Activated CD4-positive, CD25-positive, alpha-beta regulatory T cell (primary cell): Measurements from ENCODE around the gene MAPKAPK3.
A peak's percentile ranks its signal among the peaks of the same experiment; 100 is the strongest.
"Not testable (repeated sequence)": the region's sequence is repeated elsewhere in the genome, so short reads cannot be mapped to it uniquely, and the experiment has no call there.

Experiments
- DNase-seq, 4 experiments: peaks; one replicate each; lab custom pipeline; 2025; lab: John Stamatoyannopoulos, UW

MAPKAPK3 gene

DNA sequence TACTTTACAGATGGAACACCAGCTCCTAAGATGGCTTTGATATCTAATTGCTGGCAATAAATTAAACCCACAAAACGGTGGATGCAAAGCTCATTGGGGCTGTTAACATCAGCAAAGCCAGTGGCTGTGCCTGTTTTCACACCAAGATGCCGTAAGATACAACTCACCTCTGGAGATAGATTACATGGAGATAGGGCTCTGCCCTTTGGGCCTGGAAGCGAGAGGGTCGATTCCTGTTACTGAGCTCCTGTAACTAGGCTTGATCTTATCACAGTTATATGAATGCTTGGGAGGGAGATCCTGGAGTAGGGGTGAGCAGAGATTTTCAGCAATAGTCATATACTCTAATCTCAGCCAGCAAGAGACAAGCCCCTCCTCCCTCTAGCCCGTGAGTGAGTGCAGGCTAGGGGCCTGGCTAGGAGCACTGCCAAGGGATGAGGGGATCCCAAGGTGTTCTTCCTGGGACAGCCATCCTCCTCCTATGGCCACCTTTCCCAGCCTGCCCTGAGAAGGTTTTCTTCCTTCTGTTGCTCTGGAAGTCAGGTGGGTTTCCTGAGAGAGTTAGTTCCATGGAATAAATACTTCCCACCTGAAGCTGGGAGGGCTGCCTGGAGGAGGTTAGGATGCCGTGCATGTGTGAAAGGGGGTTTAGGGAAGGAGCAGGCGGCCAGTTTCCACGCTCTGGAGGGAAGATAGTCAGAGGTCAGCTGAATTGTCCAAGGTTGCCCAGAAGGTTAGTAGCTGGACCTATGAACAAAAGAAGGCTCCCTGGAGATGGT, 39.7 kb downstream of the MAPKAPK3 start:
- DNase-seq, result no peak

DNA sequence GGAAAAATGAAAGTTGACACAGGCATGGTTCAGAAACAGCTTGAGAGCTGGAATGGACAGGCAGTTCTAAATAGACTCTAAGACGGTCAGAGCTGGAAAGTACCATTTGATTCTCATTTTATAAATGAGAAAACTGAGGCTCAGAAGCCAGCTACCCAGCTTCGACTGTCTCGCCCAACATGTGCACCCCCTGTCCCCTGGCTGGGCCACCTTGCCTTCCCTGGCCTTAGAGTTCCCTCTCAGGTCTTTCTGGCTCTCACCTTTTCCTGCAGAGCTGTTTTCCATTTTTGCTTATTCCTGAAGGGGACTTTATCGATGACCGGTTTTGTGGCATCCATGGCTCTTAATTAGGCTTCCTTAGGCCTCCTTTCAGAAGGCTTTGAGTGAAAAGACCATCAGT, 40.5 kb downstream of the MAPKAPK3 start:
- no peak for DNase-seq

DNA sequence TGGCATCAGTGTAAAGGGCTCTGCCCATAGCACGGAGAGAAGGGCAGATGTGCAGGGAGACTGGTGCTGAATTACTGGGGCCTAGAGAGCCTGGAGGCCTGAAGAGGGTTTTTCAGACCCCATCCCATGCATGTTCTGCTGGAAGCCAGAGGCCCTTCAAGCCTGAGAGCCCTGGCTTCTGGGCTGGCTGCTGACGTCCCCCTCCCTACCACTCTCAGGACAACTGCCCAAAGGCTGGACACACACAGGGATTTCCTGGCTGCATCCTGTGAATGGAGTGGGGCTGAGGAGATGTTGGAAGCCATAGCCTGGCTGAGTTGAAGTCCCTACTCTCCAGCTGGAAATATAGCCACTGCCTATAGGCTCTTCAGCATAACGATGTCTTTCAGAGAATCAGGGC, 40.9 kb downstream of the MAPKAPK3 start:
- no peak for DNase-seq

DNA sequence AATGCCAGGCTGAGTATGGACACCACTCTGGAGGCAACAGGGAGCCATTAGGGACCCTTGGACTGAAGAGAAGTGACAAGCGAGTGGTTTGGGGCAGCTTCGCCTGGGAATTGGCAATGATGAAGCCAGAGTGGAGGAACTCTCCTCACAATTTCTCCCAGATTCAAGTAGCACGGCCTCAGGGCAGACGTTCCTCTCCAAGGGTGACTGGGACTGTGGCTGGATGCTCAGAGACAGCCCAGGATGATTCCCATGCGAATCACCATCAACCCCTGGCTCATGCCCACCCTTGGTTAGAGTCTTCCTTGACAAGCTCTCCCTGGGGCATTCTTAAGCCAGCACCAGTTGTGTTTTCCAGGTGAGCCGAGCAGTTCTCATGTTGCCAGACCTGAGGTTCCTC, 41.5 kb downstream of the MAPKAPK3 start:
- DNase-seq, result no peak

DNA sequence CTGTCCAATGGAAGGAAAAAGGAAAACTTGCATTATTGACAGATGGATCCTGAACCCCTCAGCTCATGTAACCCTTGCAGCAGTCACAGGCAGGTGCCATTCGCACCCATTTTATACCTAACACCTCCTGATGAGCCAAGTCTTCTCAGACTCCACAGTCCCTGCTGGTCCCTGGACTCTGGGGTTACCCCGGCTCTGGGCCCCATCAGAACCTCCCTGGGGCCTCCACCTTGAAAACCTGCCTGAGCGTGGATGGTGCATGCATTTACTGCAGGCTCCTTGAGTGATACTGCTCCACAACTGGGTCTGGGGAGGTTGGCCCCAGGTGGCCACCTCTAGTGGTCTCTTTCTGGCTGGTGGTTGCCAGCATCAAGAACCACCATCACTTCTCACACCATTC, 41.9 kb downstream of the MAPKAPK3 start:
- DNase-seq, result no peak

DNA sequence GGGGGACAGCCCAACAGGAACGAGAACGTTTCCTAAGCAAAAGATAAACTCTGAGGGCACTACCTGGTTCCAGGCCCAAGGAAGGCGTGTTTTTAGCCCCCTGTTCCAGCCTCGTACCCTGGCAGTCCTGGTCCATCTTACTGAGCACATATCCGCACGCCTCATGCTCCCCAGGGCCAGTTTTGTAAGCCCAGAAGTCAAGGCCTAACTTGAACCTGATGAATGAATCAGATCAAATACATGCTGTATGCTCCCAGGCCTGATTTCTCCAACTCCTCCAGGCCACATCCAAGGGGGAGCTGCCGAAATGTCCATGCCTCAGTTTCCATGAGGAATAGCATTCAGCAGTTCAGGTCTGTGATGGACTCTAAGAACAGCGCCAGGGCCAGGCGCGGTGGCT, 43.4 kb downstream of the MAPKAPK3 start:
- DNase-seq, result no peak

DNA sequence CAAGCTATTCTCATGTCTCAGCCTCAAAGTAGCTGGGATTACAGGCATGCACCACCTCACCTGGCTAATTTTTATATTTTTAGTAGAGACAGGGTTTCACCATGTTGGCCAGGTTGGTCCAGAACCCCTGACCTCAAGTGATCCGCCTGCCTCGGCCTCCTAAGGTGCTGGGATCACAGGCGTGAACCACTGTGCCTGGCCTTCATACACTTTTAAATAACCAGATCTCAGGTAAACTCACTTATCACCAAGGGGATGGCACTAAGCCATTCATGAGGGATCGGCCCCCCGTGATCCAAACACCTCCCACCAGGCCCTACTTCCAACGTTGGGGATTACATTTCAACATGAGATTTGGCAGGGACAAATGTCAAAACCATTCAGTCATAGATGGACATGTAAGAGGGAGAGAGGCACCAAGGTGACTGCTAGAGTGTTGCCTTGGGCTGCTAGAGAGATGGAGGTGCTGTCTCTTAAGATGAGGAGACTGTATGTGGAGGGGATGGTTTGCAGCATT, 44.4 kb downstream of the MAPKAPK3 start:
- DNase-seq, result no peak

DNA sequence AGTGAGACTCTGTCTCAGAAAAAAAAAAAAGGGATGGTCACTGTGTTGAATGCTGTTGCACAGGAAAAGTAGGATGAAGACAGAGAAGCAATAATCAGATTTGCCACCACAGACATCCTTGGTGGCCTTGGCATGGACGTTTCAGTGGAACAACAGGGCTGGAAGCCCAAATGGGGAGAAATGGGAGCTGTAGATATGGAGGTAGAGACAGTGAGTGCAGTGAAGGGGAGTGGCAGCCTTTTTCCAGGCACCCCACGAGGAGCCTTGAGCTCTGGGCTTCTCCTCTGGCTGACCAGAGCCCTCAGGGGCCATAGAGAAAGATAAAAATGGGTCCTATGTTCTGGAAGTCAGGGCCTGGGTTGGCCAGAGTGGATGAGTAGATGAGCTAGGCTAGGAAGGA, 45.5 kb downstream of the MAPKAPK3 start:
- DNase-seq, result no peak

DNA sequence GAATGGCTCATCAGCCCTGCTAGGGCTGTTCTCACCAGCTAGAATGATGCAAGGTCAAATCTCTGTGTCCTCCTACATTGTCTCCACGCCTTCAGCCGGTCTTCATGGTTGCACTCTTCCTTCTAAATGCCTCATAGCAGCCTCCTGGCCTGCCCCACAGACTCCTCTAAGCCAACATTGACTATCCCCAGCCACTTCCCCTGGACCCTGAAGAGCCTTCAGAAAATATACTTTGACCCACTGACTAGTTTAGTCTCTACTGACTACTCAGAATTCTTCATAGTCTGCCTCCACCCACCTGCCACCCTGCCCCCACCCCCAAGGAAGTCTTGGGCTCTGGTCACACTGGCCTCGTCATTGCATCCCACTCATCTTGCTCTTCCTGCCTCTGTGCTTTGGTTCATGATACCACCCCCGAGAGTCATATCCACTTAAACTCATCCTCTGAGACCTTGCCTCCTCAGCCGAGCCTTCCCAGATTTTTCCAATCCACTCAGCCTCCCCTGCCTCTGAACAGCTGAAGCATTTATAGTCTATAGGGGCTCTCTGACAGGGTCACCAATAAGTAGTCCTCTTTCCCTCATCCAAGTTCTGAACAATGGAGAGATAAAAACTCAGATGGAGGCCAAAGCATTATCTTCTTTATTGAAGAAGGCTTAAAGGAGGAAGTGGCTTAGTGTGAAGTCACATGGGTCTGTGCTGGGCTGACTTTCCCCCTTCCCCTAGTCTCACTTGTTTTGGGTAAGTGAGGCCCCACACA, 48.3 kb downstream of the MAPKAPK3 start:
- no peak for DNase-seq

DNA sequence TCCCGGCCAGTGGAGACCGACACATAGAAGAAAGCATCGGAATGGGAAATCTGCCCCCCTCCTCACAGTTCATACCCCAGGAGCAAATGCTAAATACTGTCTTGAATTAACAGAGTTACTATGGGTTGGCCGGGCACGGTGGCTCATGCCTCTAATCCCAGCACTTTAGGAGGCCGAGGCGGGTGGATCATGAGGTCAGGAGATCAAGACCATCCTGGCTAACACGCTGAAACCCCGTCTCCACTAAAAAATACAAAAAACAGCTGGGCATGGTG, 48.8 kb downstream of the MAPKAPK3 start:
- DNase-seq, result not testable (repeated sequence)

DNA sequence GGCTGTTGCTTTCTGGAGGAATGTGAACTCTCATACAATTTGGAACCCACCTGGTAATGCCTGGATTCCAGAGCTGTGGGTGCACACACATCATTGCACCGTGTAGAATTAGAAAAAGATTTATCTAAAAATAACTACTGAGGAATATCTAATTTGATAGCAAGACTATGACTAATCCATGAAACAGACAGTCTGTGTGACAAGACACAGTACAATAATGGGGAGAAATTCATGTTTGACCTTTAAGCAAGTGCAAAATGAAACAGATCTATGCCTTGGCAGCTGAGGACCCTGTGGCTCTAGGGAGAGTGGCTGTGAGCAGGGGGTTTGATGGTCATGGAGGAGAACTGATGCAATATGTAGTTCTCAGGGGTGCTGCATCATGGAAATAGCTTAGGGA, 49.9 kb downstream of the MAPKAPK3 start:
- no peak for DNase-seq

DNA sequence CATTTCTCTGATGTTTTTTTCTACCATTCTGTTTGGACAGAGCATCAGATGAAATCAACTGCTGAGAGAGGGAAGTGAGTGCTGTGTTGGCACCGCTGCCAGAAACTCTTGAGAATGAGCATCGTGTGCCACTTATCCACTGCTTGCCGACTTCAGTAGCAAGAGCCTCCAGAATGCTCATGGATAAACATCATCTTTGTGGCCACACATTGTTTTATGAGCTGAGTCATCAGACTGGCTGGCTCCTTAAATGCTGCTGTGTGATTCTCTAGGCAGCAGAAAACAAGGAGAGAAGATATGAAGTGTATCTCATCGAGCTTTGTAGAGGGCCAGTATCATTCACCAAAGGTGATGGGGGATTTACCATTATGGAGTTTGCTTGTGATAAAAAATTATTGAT, 54.4 kb downstream of the MAPKAPK3 start:
- DNase-seq, result no peak

DNA sequence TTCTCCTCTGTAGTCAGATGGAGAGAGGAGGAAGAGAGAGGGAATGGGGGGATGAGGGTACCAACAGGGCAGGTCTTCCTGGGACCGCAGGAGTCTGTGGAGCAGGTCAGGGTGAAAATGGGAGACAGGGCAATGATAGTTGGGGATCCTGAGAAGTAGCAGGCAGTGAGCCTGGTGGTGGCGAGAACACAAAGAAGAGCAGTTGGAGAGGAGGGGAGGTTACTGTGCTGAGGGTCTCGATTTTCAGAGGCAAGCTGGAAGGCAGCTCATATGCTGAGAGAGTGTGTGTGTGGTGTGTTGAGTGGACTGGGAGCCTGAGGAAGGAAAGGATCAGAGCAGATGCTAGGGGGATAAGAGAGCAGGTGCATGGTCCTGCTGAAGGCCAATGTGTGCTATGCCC, 55.7 kb downstream of the MAPKAPK3 start:
- no peak for DNase-seq

DNA sequence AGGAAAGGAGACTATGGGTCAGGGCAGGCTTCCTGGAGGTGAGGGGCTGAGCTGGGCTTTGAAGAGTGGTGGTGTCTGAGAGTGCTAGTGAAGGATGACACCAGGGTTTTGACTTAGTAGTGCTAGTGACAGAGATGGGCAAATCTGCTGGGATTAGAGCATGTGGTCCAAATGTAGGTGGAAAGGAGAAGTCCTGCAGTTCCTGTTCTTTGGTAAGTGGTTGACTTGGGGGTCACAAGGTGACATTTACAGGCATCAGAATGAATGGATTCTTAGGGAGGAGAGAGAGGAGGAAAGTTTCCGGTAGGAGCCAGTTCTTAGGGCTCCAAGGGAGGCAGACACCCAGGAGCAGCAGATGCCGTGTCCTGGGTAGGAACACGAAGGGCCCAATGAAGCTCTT, 57.0 kb downstream of the MAPKAPK3 start:
- DNase-seq, result no peak

DNA sequence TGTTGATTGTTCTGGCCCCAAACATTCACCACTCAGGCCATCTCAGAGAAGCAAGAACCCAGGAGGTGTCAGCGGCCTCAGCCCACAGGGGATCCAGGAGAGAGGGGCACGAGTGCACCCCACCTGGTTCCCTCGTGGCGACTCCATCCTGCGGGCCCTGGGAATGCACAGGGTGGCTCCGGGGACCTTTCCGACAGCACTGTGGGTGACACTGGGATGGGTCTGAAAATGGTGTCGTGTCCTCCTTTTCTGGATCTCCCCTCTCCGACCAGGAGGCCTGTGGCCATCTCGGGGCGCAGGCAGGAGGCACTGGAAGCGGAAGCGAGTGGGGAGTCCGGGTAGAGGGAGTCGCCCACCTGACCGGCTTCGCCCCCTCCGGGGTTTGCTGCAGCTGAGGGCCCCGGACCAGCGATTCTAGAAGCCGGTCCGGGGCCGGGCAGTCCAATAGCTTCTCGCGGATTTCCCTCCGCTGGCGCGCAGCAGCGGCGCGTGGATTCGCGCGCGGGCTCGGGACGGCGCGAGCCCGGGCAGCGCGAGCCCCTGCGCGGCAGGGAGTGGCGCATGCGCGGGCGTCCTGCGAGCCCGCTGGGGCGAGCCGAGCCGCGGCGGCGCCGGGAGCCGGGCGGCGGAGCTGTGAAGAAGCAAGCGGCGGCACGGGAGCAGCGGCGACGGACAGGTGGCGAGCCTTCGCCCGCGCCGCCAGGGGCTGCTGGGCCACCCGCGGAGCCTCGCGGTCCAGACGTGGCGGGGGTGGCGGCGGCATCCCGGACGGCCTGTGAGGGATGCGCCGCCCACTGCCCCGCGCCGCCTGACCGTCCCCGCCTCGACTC, 57.6 kb downstream of the MAPKAPK3 start, which contains the start of gene DOCK3:
DOCK3 (plus strand) TSS at position 579 of the 830 bp plus-strand sequence. CDS start 337 bp downstream, outside the sequence.
- peak; percentile 8 to 32 (median 20) for DNase-seq

DNA sequence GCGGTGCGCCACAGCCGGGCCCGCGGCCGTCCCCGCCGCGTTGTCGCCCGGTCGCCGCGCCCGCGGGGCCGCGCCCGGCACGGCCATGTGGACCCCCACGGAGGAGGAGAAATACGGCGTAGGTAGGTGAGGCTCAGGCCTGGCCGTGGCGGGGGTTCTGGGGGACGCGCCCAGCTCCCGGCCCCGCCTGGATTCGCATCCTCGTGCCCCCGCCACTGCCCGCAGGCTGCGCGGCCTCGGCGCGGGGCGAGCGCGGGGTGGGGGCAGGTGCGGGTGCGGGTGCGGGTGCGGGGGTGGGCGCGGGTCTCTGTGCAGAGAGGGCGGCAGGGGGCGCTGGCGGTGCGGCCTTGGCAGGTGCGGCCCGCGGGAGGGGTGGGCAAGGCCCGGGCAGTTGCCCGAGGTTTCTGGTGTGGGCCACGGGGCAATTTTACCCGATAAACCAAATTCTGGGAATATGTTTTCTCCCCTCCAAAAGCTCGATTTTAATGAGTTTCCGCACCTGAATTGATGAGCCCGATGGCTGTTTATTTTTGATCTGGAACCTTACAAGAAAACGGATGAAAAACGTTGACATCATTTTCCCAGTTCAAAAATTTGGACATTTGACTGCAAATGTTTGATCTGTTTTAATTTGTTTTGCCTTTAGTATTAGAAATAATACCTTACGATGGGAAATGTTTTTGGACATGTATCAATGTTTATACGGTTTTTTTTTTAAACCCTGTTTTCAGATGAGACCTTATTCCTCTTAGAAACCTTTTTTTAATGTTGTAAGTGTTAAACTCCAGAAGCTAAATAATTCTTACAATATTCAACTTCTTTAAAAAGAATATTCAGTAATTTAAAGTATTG, 58.5 kb downstream of the MAPKAPK3 start:
- peak; percentile 11 to 32 (median 24) for DNase-seq

DNA sequence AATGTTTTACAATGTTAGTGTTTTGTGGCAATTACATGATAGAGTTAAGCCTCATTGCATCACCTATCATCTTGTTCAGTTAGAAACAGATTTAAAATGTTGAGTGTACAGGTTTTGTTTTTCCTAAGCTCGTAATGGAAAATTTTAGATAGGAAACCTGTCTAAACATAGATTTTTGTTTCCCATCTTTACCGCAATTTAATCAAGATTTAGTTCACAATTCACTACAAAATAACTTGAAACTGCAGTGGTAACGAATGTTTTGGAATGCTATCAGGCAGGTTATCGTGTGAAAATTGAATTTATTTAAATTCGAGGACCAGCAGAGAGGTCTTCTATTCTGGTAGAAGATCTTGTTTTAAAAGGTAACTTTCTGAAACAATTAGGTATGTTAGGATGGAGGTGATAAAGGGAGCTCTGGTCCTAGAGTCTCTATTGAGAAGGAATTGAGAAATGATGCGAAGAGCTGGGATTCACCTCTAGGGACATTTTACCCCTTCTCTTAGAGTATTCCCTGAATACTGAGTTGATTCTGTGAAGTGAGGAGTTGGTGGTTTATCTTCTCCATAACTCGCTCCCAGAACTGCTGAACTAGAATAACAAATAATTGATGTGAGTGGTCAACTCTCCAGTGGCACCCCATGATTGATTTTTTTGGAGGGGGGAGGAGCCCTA, 59.2 kb downstream of the MAPKAPK3 start:
- no peak for DNase-seq

DNA sequence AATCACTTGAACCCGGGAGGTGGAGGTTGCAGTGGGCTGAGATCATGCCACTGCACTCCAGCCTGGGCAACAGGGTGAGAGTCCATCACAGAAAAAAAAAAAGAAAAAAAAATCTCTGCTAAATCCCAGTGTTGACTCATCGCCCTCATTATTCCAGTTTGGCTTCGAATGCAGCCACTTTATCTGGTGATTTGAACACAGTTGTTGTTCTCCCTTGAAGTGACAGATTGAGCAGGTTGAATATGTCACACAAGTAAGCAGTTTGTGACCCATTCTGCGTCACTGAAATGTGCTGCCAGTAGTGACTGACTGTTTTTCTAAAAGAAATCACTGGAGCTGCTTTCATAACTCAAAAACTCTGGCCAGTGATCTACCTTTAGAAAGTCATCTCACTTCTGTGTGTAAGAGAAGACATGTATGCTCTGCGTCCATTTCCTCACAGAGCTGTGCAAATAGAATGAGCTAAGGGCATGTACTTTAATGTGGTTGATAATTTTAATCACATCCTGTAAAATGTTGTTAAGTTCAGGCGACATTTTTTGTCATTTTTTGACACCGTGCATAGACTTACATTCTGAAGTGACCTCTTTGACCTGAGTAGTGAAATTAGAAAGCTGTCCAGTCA, 70.3 kb downstream of the MAPKAPK3 start:
- no peak for DNase-seq

DNA sequence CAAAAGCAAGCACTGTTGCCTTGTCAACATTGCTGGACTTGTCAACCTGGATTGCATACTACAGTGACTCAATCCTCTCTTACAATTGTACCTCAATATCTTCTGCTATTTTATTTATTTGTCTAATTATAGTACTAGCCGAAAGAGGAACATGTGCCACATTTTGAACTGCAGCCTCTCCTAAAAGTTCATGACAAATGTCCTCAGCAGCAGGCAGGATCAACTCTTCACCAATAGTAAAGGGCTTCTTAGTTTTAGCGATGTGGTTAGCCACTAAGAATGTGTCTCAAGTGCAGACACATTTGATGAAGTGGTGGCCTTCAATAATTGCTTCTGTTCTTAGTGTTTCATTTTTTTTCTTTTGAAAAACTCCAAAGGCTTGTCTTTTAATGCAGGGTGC, 71.0 kb downstream of the MAPKAPK3 start:
- no peak for DNase-seq

DNA sequence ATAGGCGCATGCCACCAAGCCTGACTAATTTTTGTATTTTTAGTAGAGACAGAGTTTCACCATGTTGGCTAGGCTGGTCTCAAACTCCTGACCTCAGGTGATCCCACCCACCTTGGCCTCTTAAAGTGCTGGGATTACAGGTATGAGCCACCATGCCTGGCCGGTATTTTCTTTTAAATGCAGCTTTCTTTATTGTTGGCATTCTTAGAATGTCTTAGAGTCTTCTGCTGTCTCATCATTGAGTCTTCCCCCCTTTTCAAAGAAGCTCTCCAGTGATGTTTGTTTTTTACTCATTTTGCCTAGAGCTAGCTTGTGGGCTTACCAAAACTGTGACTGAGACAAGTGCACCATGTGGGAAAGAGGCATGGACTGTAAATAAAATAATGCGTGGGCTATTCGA, 71.7 kb downstream of the MAPKAPK3 start:
- not testable (repeated sequence) for DNase-seq

DNA sequence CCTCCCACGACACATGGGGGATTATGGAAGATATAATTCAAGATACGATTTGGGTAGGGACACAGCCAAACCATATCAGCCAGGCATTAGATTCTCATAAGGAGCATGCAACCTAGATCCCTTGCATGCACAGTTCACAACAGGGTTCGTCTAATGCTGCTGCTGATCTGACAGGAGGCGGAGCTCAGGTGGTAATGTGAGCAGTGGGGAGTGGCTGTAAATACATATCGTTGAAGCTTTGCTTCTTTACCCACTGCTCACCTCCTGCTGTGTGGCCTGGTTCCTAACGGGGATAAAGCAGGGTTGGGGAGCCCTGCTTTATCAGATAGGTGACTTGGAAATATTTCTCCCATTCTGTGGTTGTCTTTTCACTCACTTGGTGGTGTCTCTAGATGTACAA, 72.6 kb downstream of the MAPKAPK3 start:
- DNase-seq, result no peak
